Fibroblast of villous mesenchyme (primary cell): ENCODE measurements around the gene MIER2. TPM values are rescaled to one million over a fixed set of nuclear protein-coding genes. Genes with fewer than 3 reads are reported as not detected.
A peak's percentile ranks its signal among the peaks of the same experiment; 100 is the strongest.

Source experiments
- DNase-seq: peaks from one replicate; pipeline ENCODE4 v3.0.0-alpha.2; 2010; ENCODE audit warnings: low read depth
- H3K4me3 ChIP-seq: 2 replicates; pipeline ENCODE4 v1.5.1; 2011; ENCODE audit warnings: low read depth, mild to moderate bottlenecking, low read length
- CTCF ChIP-seq: IDR thresholded peaks from 2 replicates; pipeline ENCODE4 v1.5.1; 2012; ENCODE audit warnings: low read depth, mild to moderate bottlenecking, low read length; ENCODE audit not compliant: insufficient read depth
- total RNA-seq: library from RNA; depleted of rRNA; stranded (reverse); fragments of >200 nt; gene quantifications from 2 replicates; pipeline ENCODE4 v1.2.3, GENCODE V29; 2012

MIER2 gene
- total RNA-seq, 1 donor: 19.9 TPM

DNA sequence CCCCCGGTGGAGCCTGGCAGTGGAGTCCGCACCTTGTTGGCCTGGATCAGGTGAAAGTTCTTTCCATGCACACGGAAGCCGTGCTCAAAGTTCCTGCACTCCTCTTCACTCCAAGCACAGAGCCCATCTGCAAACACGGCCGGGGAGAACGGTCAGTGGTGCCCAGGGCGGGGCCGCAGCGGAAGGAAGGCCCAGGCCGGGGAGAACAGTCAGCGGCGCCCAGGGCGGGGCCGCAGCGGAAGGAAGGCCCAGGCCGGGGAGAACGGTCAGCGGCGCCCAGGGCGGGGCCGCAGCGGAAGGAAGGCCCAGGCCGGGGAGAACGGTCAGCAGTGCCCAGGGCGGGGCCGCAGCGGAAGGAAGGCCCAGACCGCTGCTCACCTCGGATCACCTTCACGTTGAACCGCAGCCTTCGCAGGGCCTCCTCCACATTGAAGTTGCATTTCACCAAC is 32.8 kb downstream of the MIER2 start:
- H3K4me3 ChIP-seq: no peak overlapping the region
- no peak for TF ChIP-seq CTCF
- DNase-seq: no peak

DNA sequence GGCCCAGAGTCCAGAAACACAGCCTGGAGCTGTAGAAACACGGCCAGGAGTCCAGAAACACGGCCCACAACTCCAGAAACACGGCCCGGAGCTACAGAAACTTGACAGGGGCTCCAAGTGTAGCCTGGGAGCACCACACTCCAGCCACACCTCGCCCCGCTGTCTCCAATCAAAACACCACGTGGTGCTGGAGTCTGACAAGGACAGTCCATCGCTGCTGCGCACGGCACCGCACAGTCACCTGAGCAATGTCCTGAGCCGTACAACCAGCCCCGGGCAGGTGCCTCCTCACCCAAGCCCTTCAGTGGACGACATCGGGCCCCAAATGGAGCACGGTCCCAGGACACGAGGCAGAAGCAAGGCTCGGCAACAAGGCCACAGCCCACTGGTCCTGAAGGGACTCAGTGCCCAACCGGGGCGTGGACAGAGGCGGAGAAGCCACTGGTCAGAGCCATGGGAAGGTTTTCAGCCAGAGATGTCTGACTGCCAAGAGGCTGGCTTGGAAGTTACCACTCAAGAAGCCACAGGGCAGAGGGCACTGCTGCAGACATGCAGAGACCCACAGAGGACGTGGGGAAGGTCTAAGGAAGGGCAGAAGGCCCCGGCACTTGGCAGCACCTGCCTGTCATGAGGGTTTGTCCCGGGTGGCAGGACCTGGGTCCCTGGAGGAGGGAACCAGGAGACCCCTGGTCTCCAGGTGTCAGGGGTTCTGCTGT is 33.7 kb downstream of the MIER2 start:
- no peak for TF ChIP-seq CTCF
- DNase-seq: no peak
- H3K4me3 ChIP-seq: no peak overlapping the region

DNA sequence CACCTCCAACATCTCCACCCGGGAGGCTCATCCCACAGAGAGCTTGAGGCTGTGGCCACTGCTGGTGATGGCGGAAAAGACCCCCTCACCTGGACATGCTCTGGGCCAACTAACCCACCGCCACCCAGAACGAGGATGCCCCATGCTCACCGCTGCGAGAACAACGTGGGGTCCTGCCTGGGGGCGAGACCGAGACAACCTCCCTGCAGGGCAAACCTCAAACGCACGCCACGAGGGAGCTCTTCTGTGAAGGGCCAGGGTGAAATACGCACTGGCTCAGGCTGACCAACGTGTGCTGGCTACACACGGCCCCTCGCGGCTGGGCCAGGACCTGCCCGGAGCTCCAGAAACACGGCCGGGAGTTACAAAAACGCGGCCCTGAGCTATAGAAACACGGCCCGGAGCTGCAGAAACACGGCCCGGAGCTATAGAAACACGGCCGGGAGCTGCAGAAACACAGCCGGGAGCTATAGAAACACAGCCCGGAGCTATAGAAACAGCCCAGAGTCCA is 34.4 kb downstream of the MIER2 start:
- peak; percentile 34 for DNase-seq
- TF ChIP-seq CTCF: no peak
- H3K4me3 ChIP-seq: peak overlapping the region; percentile 18

DNA sequence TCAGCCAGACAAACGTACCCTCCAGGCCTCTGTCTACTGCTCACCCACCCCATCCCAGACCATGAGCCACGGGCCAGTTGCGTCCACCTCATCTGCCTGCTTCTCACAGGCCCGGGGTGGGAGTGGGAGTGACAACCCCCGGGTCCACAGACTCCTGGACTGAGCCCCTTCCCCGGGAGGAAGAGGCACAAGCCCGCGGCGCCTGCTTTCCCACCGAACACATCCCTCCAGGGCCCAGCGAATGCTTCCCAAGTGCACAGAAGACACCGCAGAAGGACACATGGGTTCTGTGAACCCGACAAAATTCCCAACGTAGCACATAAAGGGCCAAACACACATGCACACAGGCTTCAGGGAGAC is 35.4 kb downstream of the MIER2 start:
- no peak for DNase-seq
- H3K4me3 ChIP-seq: no peak overlapping the region
- TF ChIP-seq CTCF: no peak

GRCh38 chr19:308471-309205 is 36.0 kb downstream of the MIER2 start:
- no peak for DNase-seq
- TF ChIP-seq CTCF: no peak
- no peak overlapping the region for H3K4me3 ChIP-seq

GRCh38 chr19:307793-308420 is 36.7 kb downstream of the MIER2 start:
- TF ChIP-seq CTCF: no peak
- no peak overlapping the region for H3K4me3 ChIP-seq
- no peak for DNase-seq
